HEK293T (cell line): ENCODE data around the gene PAQR7.

Experiments used
- BHLHE40 ChIP-seq: fragments of 450-650 bp; IDR thresholded peaks from 2 replicates; pipeline ENCODE4 v1.6.1; 2016; ENCODE audit warnings: mild to moderate bottlenecking, moderate library complexity, borderline replicate concordance
- ELF4 ChIP-seq: fragments of 450-650 bp; IDR thresholded peaks from 2 replicates; pipeline ENCODE4 v1.6.1; 2017; ENCODE audit warnings: antibody characterized with exemption
- FOXA1 ChIP-seq: fragments of 450-650 bp; IDR thresholded peaks from 2 replicates; pipeline ENCODE4 v1.6.1; 2016; ENCODE audit warnings: mild to moderate bottlenecking
- FOXK2 ChIP-seq: fragments of 450-650 bp; IDR thresholded peaks from 2 replicates; pipeline ENCODE4 v1.6.1; 2016; ENCODE audit warnings: mild to moderate bottlenecking
- FOXM1 ChIP-seq: fragments of 450-650 bp; IDR thresholded peaks from 2 replicates; pipeline ENCODE4 v1.6.1; 2017; ENCODE audit warnings: mild to moderate bottlenecking, borderline replicate concordance
- HDGF ChIP-seq: fragments of 450-650 bp; IDR thresholded peaks from 2 replicates; pipeline ENCODE4 v1.6.1; 2017; ENCODE audit warnings: antibody characterized with exemption, borderline replicate concordance
- L3MBTL2 ChIP-seq: fragments of 450-650 bp; conservative IDR thresholded peaks from 2 replicates; pipeline ENCODE4 v1.6.1; 2016; ENCODE audit warnings: mild to moderate bottlenecking
- LEF1 ChIP-seq: fragments of 450-650 bp; IDR thresholded peaks from 2 replicates; pipeline ENCODE4 v1.6.1; 2017; ENCODE audit warnings: mild to moderate bottlenecking, borderline replicate concordance
- SP1 ChIP-seq: fragments of 450-650 bp; IDR thresholded peaks from 2 replicates; pipeline ENCODE4 v1.6.1; 2017
- SUZ12 ChIP-seq: fragments of 450-650 bp; IDR thresholded peaks from 2 replicates; pipeline ENCODE4 v1.6.1; 2016; ENCODE audit warnings: mild to moderate bottlenecking
- ZNF384 ChIP-seq: fragments of 450-650 bp; IDR thresholded peaks from 2 replicates; pipeline ENCODE4 v1.6.1; 2016
- TF ChIP-seq, protein P1 (sequence below): fragments of 450-650 bp; IDR thresholded peaks from 2 replicates; pipeline ENCODE4 v1.6.1; 2016

GRCh38 chr1:25881266-25881665 is 5.8 kb upstream of the PAQR7 start:
- TF ChIP-seq FOXK2 (no peak), ELF4 (no peak), BHLHE40 (no peak), FOXM1 (no peak), SUZ12 (no peak), L3MBTL2 (no peak), SP1 (no peak), FOXA1 (no peak), ZNF384 (no peak), HDGF (no peak), LEF1 (no peak)
- TF ChIP-seq, protein P1, sequence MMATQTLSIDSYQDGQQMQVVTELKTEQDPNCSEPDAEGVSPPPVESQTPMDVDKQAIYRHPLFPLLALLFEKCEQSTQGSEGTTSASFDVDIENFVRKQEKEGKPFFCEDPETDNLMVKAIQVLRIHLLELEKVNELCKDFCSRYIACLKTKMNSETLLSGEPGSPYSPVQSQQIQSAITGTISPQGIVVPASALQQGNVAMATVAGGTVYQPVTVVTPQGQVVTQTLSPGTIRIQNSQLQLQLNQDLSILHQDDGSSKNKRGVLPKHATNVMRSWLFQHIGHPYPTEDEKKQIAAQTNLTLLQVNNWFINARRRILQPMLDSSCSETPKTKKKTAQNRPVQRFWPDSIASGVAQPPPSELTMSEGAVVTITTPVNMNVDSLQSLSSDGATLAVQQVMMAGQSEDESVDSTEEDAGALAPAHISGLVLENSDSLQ = no peak
